Body of pancreas (tissue), 4 donors: ENCODE results near the gene THOC1. TPM values are rescaled to one million over a fixed set of nuclear protein-coding genes. Genes with fewer than 3 reads are reported as not detected.
"Not testable (repeated sequence)": the region's sequence is repeated elsewhere in the genome, so short reads cannot be mapped to it uniquely, and the experiment has no call there.

Experiments used
- ATAC-seq: fragments of 150-250 bp; one replicate; pipeline ENCODE4 v1.9.1; 2016
- DNase-seq, 4 donors: peaks; one replicate each; pipeline ENCODE4 v3.0.0-alpha.2; 2019
- H3K27ac ChIP-seq, 4 donors: fragments of 200-600 bp; sonication (generic); 1 replicate in 3 of 4; 2 replicates in 1 of 4; pipeline versions ENCODE4 v1.5.1 to v1.6.1; 2016 to 2019; ENCODE audit warnings: mild to moderate bottlenecking in 1 of 4, mixed read lengths in 1 of 4, moderate library complexity in 1 of 4
- H3K27me3 ChIP-seq, 2 donors: fragments of 200-600 bp; sonication (generic); one replicate each; pipeline ENCODE4 v1.6.0; 2016; ENCODE audit warnings: mild to moderate bottlenecking in 1 of 2
- H3K36me3 ChIP-seq, 2 donors: fragments of 200-600 bp; sonication (generic); replicated peaks in 1 of 2; 2 replicates each; pipeline ENCODE4 v1.5.1; 2016; ENCODE audit warnings: low read depth in 2 of 2; ENCODE audit not compliant: insufficient read depth in 1 of 2
- H3K4me1 ChIP-seq: fragments of 200-600 bp; sonication (generic); one replicate; pipeline ENCODE4 v1.6.0; 2016
- H3K4me3 ChIP-seq, 2 donors: fragments of 200-600 bp; sonication (generic); 1 replicate in 1 of 2; 2 replicates in 1 of 2; pipeline ENCODE4 v1.5.1; 2016 to 2019
- H3K9me3 ChIP-seq, 3 donors: fragments of 200-600 bp; sonication (generic); 1 replicate in 2 of 3; 2 replicates in 1 of 3; pipeline ENCODE4 v1.5.1; 2016
- CTCF ChIP-seq, 7 experiments: fragments of 450-650 bp in 4 of 7; fragments of 200-600 bp in 3 of 7; sonication (generic) in 3 of 7; IDR thresholded peaks; one replicate each; pipeline ENCODE4 v1.5.1; 2016 to 2019; ENCODE audit warnings: antibody characterized with exemption in 7 of 7
- POLR2A ChIP-seq, 3 donors: fragments of 450-650 bp; IDR thresholded peaks; one replicate each; pipeline ENCODE4 v1.6.1; 2016; ENCODE audit warnings: antibody characterized with exemption in 3 of 3, mild to moderate bottlenecking in 2 of 3
- WGBS, 2 donors: methylation state at CpG; one replicate each; pipeline ENCODE4 v1.1.5; 2017; 5-methylcytosine and 5-hydroxymethylcytosine counted together
- intact Hi-C: fragments of 100-400 bp; cut with DNase I; formaldehyde crosslinking; loops from one replicate; pipeline ENCODE4 v1.15.1; 2023
- total RNA-seq, 2 donors: library from RNA; depleted of rRNA; stranded (reverse); fragments of >200 nt; gene quantifications; one replicate each; pipeline ENCODE4 v1.1.0, GENCODE V29; 2016

THOC1 gene
- total RNA-seq, 2 donors from 2014 or later: 21.8 to 36.6 TPM

DNA sequence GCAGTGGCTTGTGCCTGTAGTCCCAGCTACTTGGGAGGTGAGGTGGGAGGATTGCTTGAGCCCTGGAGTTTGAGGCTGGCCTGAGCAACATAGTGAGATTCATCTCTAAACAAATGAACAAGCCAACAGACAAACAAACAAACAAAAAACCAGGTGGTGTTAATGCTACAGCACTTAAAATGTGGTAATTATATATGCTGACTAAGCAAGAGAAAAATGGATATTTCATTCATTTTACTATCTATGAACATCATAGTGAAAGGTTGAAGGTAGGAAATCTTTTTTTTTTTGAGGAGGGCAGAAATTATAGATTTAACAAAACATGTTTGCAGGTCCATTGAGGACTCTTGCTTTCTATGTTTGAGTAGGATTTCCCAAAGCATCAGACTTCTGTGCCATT lies 42.2 kb upstream of the THOC1 start:
- Histone ChIP-seq H3K9me3 (no peaks in the 10 kb centered on the region), H3K4me1 (no peaks in the 10 kb centered on the region), H3K27ac (no peak overlapping the region), H3K27me3 (no peaks in the 10 kb centered on the region), H3K4me3 (no peak overlapping the region), H3K36me3 (no peaks in the 10 kb centered on the region)
- no peak for ATAC-seq
- no peak for DNase-seq
- intact Hi-C loops: no loop called here
- TF ChIP-seq CTCF (IDR thresholded peaks at IDR 0.05) (no peak), POLR2A (IDR thresholded peaks at IDR 0.05) (no peak)

GRCh38 chr18:308086-308485 lies 40.2 kb upstream of the THOC1 start:
- DNase-seq, H3K27me3 ChIP-seq, H3K4me1 ChIP-seq, ATAC-seq, H3K4me3 ChIP-seq, H3K27ac ChIP-seq, H3K9me3 ChIP-seq, intact Hi-C loops, H3K36me3 ChIP-seq: not testable (repeated sequence)
- 87 to 91% methylated on average over 4 of the region's 4 CpGs for WGBS, 2 donors

GRCh38 chr18:306608-307255 lies 38.9 kb upstream of the THOC1 start:
- no peaks in the 10 kb centered on the region for H3K27me3 ChIP-seq
- DNase-seq (no peak), ATAC-seq (no peak)
- H3K4me3 ChIP-seq: no peak overlapping the region
- TF ChIP-seq CTCF (IDR thresholded peaks at IDR 0.05): no peak
- no peak for TF ChIP-seq POLR2A (IDR thresholded peaks at IDR 0.05)
- H3K36me3 ChIP-seq: no peaks in the 10 kb centered on the region
- H3K4me1 ChIP-seq: no peaks in the 10 kb centered on the region
- H3K9me3 ChIP-seq: no peaks in the 10 kb centered on the region
- no peak overlapping the region for H3K27ac ChIP-seq
- WGBS, 2 donors: 72 to 77% methylated on average over 7 of the region's 7 CpGs
- intact Hi-C loops: no loop called here

- no peaks in the 10 kb centered on the region for H3K9me3 ChIP-seq
- WGBS, 2 donors: 57 to 68% methylated on average over 6 of the region's 6 CpGs
- TF ChIP-seq CTCF (IDR thresholded peaks at IDR 0.05) (no peak), POLR2A (IDR thresholded peaks at IDR 0.05) (no peak)
- intact Hi-C loops: no loop called here
- DNase-seq (no peak), ATAC-seq (no peak)
- H3K4me3 ChIP-seq: no peak overlapping the region
- H3K27me3 ChIP-seq: no peaks in the 10 kb centered on the region
- H3K4me1 ChIP-seq: no peaks in the 10 kb centered on the region
- no peak overlapping the region for H3K27ac ChIP-seq
- no peaks in the 10 kb centered on the region for H3K36me3 ChIP-seq
These were observed 37.2 kb upstream of the THOC1 start for GRCh38 chr18:305003-305501.

DNA sequence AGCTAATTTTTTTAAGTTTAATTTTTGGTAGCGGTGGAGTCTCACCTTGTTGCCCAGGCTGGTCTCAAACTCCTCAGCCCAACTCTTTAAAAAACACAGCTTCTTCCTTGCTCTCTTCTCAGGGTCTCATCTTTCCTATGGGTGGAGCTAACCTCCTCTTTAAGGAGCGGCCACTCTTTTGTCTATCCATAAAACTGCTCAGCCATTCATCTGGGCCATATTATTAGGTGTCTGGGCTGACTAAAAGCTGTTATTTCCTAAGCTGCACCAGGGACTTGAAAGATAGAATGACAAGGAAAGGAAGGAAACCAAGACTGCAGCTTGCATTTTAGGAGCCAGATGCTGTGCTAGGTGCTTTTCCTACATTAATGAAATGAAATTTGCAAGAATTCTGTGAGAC lies 35.8 kb upstream of the THOC1 start:
- TF ChIP-seq CTCF (IDR thresholded peaks at IDR 0.05) (no peak), POLR2A (IDR thresholded peaks at IDR 0.05) (no peak)
- Histone ChIP-seq H3K27ac (no peak overlapping the region), H3K4me3 (no peak overlapping the region), H3K36me3 (no peaks in the 10 kb centered on the region), H3K27me3 (no peaks in the 10 kb centered on the region), H3K9me3 (no peaks in the 10 kb centered on the region), H3K4me1 (no peaks in the 10 kb centered on the region)
- WGBS, 2 donors: 90 to 96% methylated on average over 2 of the region's 2 CpGs
- intact Hi-C loops: no loop called here
- DNase-seq (no peak), ATAC-seq (no peak)
